Measurements from ENCODE around the gene SCO1. TPM values are rescaled to one million over a fixed set of nuclear protein-coding genes. Genes with fewer than 3 reads are reported as not detected.
"Not testable (repeated sequence)": the region's sequence is repeated elsewhere in the genome, so short reads cannot be mapped to it uniquely, and the experiment has no call there.

The SCO1 gene
- total RNA-seq, 1 donor from 2014 or later = 9.4 TPM

DNA sequence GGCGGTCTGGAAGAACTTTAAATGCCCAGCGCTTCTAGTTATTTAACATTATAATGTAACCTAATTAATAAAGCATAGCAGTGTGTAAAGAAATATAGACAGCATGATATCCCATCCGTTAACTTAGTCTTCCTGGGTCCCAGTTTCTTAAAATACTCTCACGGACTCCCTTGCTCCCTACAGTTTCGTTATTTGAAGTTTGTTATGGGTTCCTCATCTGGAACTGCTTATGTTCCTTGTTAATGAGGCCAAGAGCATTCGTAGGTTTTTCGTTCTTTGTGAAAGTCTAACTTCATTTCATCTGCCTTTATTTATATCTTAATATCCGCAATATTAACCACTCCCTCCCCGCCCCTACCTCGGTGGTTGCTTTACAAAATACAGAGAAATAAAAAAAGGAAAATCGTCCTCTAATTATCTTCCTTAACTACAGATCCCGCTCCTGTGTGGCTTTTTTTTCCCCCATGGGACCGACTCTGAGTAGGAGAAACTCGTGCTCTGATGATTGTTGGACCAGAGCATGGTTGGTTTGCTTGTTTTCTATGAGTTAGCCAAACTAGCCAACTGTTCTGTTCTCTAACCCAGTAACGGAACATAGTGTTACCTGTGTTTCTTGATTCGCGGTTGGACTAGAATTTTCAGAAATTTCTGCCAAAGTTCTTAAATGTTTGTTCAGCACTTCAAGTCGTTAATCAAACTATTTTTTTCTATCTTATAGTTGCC lies 924 bp upstream of the SCO1 start:
- H3K9ac ChIP-seq (ENCODE audit: low read depth in 1 of 3, low read length in 3 of 3) = peak overlapping the region; percentile 92 to 97 (median 94)
- peak overlapping the region; percentile 93 to 96 (median 95) for H3K4me3 ChIP-seq (ENCODE audit: low read length in 3 of 3)
- H3K9me3 ChIP-seq (ENCODE audit: control insufficient read depth in 3 of 3, low read length in 3 of 3) = no peaks in the 10 kb centered on the region
- peak overlapping the region; percentile 98 for H3K27ac ChIP-seq (ENCODE audit: low read depth, low read length)
- peaks cover 7 to 15% (median 9%) of the 10 kb centered on the region in 3 donors for H3K36me3 ChIP-seq (ENCODE audit: control insufficient read depth in 3 of 3, insufficient read depth in 3 of 3, low read length in 3 of 3)
- H3K4me1 ChIP-seq (ENCODE audit: control insufficient read depth in 3 of 3, insufficient read depth in 3 of 3, low read length in 3 of 3) = peaks cover 11 to 27% (median 18%) of the 10 kb centered on the region in 3 donors
- no peaks in the 10 kb centered on the region for H3K27me3 ChIP-seq (ENCODE audit: control insufficient read depth in 3 of 3, insufficient read depth in 3 of 3, low read length in 3 of 3)

DNA sequence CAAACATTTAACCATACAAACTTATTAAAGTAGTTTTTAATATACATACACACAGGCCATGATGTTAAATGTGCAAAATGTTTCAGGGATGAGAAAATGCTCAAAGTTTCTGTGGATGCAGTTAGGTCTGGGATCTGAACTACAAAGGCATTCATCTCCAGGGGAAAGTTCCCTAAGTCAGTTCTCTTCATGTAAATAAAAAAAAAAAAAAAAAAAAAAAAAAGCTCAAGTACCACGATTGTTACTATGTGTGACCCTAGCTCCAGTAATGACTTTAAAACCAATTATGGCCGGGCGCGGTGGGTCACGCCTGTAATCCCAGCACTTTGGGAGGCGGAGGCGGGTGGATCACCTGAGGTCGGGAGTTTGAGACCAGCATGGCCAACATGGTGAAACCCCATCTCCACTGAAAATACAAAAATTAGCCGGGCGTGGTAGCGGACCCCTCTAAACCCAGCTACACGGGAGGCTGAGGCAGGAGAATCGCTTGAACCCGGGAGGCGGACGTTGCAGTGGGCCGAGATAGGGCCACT lies 1.4 kb downstream of the SCO1 start:
- H3K4me1 ChIP-seq (ENCODE audit: control insufficient read depth in 3 of 3, insufficient read depth in 3 of 3, low read length in 3 of 3) = peaks cover 4 to 20% (median 13%) of the 10 kb centered on the region in 3 donors
- peak overlapping the region in 1 of 3 donors; percentile 94 for H3K9ac ChIP-seq (ENCODE audit: low read depth in 1 of 3, low read length in 3 of 3)
- peak overlapping the region in 1 of 3 donors; percentile 96 for H3K4me3 ChIP-seq (ENCODE audit: low read length in 3 of 3)
- not testable (repeated sequence) for H3K27me3 ChIP-seq (ENCODE audit: control insufficient read depth in 3 of 3, insufficient read depth in 3 of 3, low read length in 3 of 3); H3K9me3 ChIP-seq (ENCODE audit: control insufficient read depth in 3 of 3, low read length in 3 of 3); H3K27ac ChIP-seq (ENCODE audit: low read depth, low read length)
- H3K36me3 ChIP-seq (ENCODE audit: control insufficient read depth in 3 of 3, insufficient read depth in 3 of 3, low read length in 3 of 3) = peaks cover 7 to 36% (median 26%) of the 10 kb centered on the region in 3 donors

DNA sequence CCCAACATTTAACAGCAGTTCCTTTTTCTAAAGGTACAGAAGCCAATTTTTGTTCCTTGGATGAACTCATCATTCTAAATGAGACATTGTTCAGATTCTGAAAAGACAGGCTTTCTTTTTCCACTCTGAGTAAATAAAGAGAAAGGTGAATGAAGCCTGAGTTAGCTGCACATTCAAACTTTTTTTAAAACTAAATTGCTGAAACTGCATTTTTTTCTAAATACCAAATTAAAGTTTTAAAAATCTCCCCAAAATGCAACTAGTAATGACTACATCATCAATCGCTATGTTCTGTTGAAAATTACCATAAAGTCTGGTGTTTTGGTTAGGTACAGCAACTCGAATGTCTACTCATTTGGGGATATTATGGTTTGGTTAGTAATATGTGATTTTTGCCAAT lies 9.8 kb downstream of the SCO1 start:
- H3K4me1 ChIP-seq (ENCODE audit: control insufficient read depth in 3 of 3, insufficient read depth in 3 of 3, low read length in 3 of 3) = no peaks in the 10 kb centered on the region
- no peak overlapping the region for H3K27ac ChIP-seq (ENCODE audit: low read depth, low read length)
- H3K4me3 ChIP-seq (ENCODE audit: low read length in 3 of 3) = no peak overlapping the region
- no peaks in the 10 kb centered on the region for H3K9me3 ChIP-seq (ENCODE audit: control insufficient read depth in 3 of 3, low read length in 3 of 3)
- H3K36me3 ChIP-seq (ENCODE audit: control insufficient read depth in 3 of 3, insufficient read depth in 3 of 3, low read length in 3 of 3) = peaks cover 12 to 44% (median 40%) of the 10 kb centered on the region in 3 donors
- no peaks in the 10 kb centered on the region for H3K27me3 ChIP-seq (ENCODE audit: control insufficient read depth in 3 of 3, insufficient read depth in 3 of 3, low read length in 3 of 3)
- no peak overlapping the region for H3K9ac ChIP-seq (ENCODE audit: low read depth in 1 of 3, low read length in 3 of 3)

DNA sequence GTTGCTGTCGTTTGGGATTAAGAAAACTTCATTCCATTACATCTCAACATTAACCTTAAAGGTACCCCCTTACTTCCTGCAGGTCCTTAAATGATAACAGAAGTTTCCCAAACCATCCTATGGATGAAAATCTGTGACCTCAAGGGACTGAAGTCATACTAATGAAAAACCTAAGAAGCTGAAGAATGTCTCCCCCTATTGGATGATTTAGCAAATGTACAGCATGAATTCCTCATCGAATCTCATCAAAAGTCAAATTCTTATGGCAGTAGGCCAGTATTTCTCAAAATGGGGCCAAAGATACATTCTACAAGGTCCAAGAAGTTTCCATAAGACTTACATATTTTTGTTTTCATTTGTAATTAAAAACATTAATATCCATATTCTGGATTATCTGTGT lies 13.5 kb downstream of the SCO1 start:
- Histone ChIP-seq H3K27me3 (ENCODE audit: control insufficient read depth in 3 of 3, insufficient read depth in 3 of 3, low read length in 3 of 3) (no peaks in the 10 kb centered on the region), H3K4me3 (ENCODE audit: low read length in 3 of 3) (no peak overlapping the region), H3K27ac (ENCODE audit: low read depth, low read length) (no peak overlapping the region), H3K4me1 (ENCODE audit: control insufficient read depth in 3 of 3, insufficient read depth in 3 of 3, low read length in 3 of 3) (no peaks in the 10 kb centered on the region), H3K36me3 (ENCODE audit: control insufficient read depth in 3 of 3, insufficient read depth in 3 of 3, low read length in 3 of 3) (peaks cover 16 to 40% (median 25%) of the 10 kb centered on the region in 3 donors), H3K9ac (ENCODE audit: low read depth in 1 of 3, low read length in 3 of 3) (no peak overlapping the region), H3K9me3 (ENCODE audit: control insufficient read depth in 3 of 3, low read length in 3 of 3) (no peaks in the 10 kb centered on the region)

DNA sequence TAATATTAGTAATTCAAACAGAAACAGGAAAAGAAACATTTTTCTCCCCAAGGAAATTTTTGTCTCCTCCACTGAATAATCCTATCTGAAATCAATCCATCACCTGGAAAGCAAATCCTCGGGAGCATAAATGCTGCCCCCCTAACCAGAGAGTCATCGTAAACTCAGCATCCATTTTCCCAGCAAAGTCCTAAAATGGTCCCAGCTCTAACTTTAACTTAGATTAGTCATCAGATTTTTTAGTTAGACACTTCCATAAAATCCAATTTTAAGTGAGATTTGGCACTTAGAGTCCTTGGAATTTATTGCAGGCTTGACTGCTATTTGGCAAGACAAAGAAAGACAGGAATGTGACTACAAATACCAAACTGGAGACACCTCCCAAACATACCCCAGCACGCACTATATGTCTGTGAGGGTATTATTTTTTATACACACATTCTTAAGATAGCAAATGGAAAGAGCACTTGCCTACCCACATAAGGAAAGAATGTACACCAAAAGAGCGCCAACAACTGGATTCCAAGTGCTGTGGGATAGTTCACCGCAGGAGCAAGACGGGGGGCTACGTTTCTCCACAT lies 15.4 kb downstream of the SCO1 start:
- Histone ChIP-seq H3K27ac (ENCODE audit: low read depth, low read length) (no peak overlapping the region), H3K9me3 (ENCODE audit: control insufficient read depth in 3 of 3, low read length in 3 of 3) (no peaks in the 10 kb centered on the region), H3K4me3 (ENCODE audit: low read length in 3 of 3) (no peak overlapping the region), H3K4me1 (ENCODE audit: control insufficient read depth in 3 of 3, insufficient read depth in 3 of 3, low read length in 3 of 3) (no peaks in the 10 kb centered on the region), H3K9ac (ENCODE audit: low read depth in 1 of 3, low read length in 3 of 3) (no peak overlapping the region), H3K27me3 (ENCODE audit: control insufficient read depth in 3 of 3, insufficient read depth in 3 of 3, low read length in 3 of 3) (no peaks in the 10 kb centered on the region), H3K36me3 (ENCODE audit: control insufficient read depth in 3 of 3, insufficient read depth in 3 of 3, low read length in 3 of 3) (peaks cover 16 to 40% (median 31%) of the 10 kb centered on the region in 3 donors)

DNA sequence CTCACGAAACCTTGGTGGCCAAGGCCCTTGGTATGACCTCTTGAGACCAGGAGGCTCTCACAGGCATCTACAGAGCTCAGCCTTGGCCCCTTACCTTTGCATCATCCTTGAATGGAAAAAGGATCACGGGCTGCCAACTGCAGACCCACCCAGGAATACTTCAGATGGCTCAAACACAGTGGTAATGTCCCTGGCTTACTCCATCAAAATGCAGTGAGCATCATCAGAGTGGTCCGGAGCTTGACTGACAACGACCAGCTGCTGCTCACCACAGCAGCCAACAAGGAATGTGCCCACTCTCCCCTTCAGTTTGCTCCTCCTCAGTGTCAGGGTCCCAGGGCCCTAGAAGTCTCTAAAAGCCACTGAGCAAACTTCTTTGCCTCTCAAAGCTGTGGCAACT lies 22.6 kb downstream of the SCO1 start:
- Histone ChIP-seq H3K27ac (ENCODE audit: low read depth, low read length) (no peak overlapping the region), H3K27me3 (ENCODE audit: control insufficient read depth in 3 of 3, insufficient read depth in 3 of 3, low read length in 3 of 3) (no peaks in the 10 kb centered on the region), H3K36me3 (ENCODE audit: control insufficient read depth in 3 of 3, insufficient read depth in 3 of 3, low read length in 3 of 3) (peaks cover 8 to 22% (median 14%) of the 10 kb centered on the region in 3 donors), H3K9me3 (ENCODE audit: control insufficient read depth in 3 of 3, low read length in 3 of 3) (no peaks in the 10 kb centered on the region), H3K4me1 (ENCODE audit: control insufficient read depth in 3 of 3, insufficient read depth in 3 of 3, low read length in 3 of 3) (peaks cover 8 to 10% (median 9%) of the 10 kb centered on the region in 3 donors), H3K9ac (ENCODE audit: low read depth in 1 of 3, low read length in 3 of 3) (no peak overlapping the region), H3K4me3 (ENCODE audit: low read length in 3 of 3) (no peak overlapping the region)

DNA sequence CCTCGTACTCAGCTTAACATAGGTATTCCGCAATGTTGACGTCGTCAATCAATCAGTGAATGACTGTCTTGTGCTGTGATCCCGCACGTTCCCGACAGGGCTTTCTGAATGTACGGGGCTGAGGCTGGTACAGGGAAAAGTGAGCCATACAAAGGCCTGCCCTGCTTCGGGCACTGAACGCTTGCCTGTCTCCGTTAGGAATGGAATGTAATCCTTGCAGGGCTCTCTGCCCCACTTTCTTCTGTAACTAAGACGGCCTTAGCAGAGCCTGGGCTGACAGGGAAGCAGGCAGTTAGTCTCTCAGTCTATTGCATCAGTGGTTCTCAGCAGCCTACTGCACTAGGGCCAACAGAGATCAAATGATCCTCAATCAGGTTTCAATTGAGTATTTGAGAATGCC lies 24.0 kb downstream of the SCO1 start:
- Histone ChIP-seq H3K4me3 (ENCODE audit: low read length in 3 of 3) (no peak overlapping the region), H3K9ac (ENCODE audit: low read depth in 1 of 3, low read length in 3 of 3) (no peak overlapping the region), H3K27ac (ENCODE audit: low read depth, low read length) (no peak overlapping the region), H3K4me1 (ENCODE audit: control insufficient read depth in 3 of 3, insufficient read depth in 3 of 3, low read length in 3 of 3) (peaks cover 8 to 10% (median 9%) of the 10 kb centered on the region in 3 donors), H3K27me3 (ENCODE audit: control insufficient read depth in 3 of 3, insufficient read depth in 3 of 3, low read length in 3 of 3) (no peaks in the 10 kb centered on the region), H3K36me3 (ENCODE audit: control insufficient read depth in 3 of 3, insufficient read depth in 3 of 3, low read length in 3 of 3) (peaks cover 8 to 22% (median 11%) of the 10 kb centered on the region in 3 donors), H3K9me3 (ENCODE audit: control insufficient read depth in 3 of 3, low read length in 3 of 3) (no peaks in the 10 kb centered on the region)

DNA sequence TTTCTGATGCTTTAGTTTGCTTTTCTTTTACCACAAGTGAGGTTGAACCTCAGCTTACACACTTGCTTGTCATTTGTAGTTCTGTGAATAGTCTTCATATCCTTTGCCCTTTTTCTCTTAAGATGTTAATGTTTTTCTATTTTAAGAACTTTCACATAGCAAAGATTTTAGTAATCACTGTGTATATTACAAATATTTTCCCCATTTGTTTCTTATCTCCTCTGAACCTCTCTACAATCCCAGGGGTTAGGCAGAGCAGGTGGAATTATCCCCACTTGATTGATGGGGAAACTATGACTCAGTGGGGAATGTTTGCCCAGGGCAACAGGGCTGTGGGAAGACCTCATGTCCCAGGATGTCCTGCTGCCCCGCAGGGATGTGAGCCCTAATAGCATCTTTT lies 28.6 kb downstream of the SCO1 start:
- Histone ChIP-seq H3K27ac (ENCODE audit: low read depth, low read length) (no peak overlapping the region), H3K4me1 (ENCODE audit: control insufficient read depth in 3 of 3, insufficient read depth in 3 of 3, low read length in 3 of 3) (no peaks in the 10 kb centered on the region), H3K36me3 (ENCODE audit: control insufficient read depth in 3 of 3, insufficient read depth in 3 of 3, low read length in 3 of 3) (no peaks in the 10 kb centered on the region), H3K9me3 (ENCODE audit: control insufficient read depth in 3 of 3, low read length in 3 of 3) (no peaks in the 10 kb centered on the region), H3K27me3 (ENCODE audit: control insufficient read depth in 3 of 3, insufficient read depth in 3 of 3, low read length in 3 of 3) (no peaks in the 10 kb centered on the region), H3K4me3 (ENCODE audit: low read length in 3 of 3) (no peak overlapping the region), H3K9ac (ENCODE audit: low read depth in 1 of 3, low read length in 3 of 3) (no peak overlapping the region)

DNA sequence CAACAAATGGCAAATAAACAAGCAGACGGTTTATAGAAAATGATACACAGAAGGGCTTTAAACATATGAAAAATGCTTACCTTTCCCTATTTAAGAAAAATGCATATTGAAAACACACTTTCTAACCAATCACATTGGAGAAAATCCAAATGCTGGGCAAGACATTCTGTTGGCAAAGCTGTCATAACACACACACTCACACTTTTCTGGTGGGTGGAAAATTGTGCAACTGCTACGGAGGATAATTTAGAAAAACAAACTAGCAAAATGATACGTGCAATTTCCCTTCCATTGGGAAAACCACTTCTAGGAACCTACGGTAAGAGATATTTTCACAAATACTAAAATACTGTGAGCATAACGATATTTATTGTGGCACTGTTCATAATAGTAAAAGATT lies 30.4 kb downstream of the SCO1 start:
- H3K9ac ChIP-seq (ENCODE audit: low read depth in 1 of 3, low read length in 3 of 3) = no peak overlapping the region
- no peaks in the 10 kb centered on the region for H3K9me3 ChIP-seq (ENCODE audit: control insufficient read depth in 3 of 3, low read length in 3 of 3)
- H3K27me3 ChIP-seq (ENCODE audit: control insufficient read depth in 3 of 3, insufficient read depth in 3 of 3, low read length in 3 of 3) = no peaks in the 10 kb centered on the region
- H3K27ac ChIP-seq (ENCODE audit: low read depth, low read length) = no peak overlapping the region
- no peaks in the 10 kb centered on the region for H3K36me3 ChIP-seq (ENCODE audit: control insufficient read depth in 3 of 3, insufficient read depth in 3 of 3, low read length in 3 of 3)
- no peaks in the 10 kb centered on the region for H3K4me1 ChIP-seq (ENCODE audit: control insufficient read depth in 3 of 3, insufficient read depth in 3 of 3, low read length in 3 of 3)
- H3K4me3 ChIP-seq (ENCODE audit: low read length in 3 of 3) = no peak overlapping the region

DNA sequence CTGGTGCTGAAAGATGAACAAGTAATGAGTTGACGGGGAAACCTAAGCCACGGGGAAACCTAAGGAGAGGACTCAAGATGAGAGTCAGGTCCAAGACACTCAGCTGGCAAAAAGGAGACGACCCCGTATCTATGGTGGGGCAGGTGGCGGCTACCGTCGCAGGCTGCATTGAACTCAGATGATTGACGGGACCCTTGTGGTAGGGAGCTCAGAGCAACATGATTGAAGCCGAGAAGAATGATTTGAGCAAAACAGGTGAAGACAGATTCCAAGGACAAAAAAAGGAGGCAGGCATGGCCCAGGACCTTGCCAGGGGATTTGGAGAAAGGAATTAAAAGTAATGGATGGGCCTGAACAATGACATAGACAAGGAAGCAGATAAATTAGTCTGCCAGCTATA lies 32.8 kb downstream of the SCO1 start:
- no peaks in the 10 kb centered on the region for H3K27me3 ChIP-seq (ENCODE audit: control insufficient read depth in 3 of 3, insufficient read depth in 3 of 3, low read length in 3 of 3)
- H3K4me3 ChIP-seq (ENCODE audit: low read length in 3 of 3) = no peak overlapping the region
- no peaks in the 10 kb centered on the region for H3K4me1 ChIP-seq (ENCODE audit: control insufficient read depth in 3 of 3, insufficient read depth in 3 of 3, low read length in 3 of 3)
- H3K9me3 ChIP-seq (ENCODE audit: control insufficient read depth in 3 of 3, low read length in 3 of 3) = no peaks in the 10 kb centered on the region
- H3K9ac ChIP-seq (ENCODE audit: low read depth in 1 of 3, low read length in 3 of 3) = no peak overlapping the region
- H3K36me3 ChIP-seq (ENCODE audit: control insufficient read depth in 3 of 3, insufficient read depth in 3 of 3, low read length in 3 of 3) = peaks cover 0 to 5% (median 5%) of the 10 kb centered on the region in 3 donors
- H3K27ac ChIP-seq (ENCODE audit: low read depth, low read length) = no peak overlapping the region
